ENCODE data around the gene PRSS48. TPM values are rescaled to one million over a fixed set of nuclear protein-coding genes. Genes with fewer than 3 reads are reported as not detected.

The PRSS48 gene
- polyA plus RNA-seq, 2 of the 4 experiments (the other 2 are of a cell fraction) = not detected

DNA sequence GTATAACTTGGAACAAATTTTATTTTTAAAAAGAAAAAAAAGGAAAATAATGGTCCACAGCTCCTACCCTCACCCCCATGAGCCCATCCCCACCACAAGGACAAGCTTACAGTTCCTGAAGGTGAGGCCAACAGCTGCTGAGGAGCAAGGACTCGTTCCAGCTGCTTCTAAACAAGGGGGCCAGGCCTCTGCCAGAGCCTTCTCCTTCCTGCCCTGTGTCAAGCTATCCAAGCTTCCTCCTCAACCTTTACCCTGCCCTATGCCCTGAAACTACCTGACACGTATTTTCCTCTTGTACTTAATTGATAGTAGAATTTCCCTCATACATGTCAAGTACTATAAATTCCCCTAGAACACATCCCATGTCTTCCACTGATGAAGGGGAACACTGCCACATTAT lies 39.7 kb downstream of the PRSS48 start:
- no peak overlapping the region for H3K27ac ChIP-seq
- H3K4me3 ChIP-seq = no peak overlapping the region
- DNase-seq (ENCODE audit: low read depth in 1 of 2, low spot score in 1 of 2) = no peak
- TF ChIP-seq, protein P1, sequence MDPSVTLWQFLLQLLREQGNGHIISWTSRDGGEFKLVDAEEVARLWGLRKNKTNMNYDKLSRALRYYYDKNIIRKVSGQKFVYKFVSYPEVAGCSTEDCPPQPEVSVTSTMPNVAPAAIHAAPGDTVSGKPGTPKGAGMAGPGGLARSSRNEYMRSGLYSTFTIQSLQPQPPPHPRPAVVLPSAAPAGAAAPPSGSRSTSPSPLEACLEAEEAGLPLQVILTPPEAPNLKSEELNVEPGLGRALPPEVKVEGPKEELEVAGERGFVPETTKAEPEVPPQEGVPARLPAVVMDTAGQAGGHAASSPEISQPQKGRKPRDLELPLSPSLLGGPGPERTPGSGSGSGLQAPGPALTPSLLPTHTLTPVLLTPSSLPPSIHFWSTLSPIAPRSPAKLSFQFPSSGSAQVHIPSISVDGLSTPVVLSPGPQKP (IDR thresholded peaks at IDR 0.05; ENCODE audit: low read depth, low read length) = no peak
- TF ChIP-seq CBX2 (IDR thresholded peaks at IDR 0.05; ENCODE audit: borderline replicate concordance, low read depth) (no peak), FOSL2 (IDR thresholded peaks at IDR 0.05) (no peak), FOSL2 (CRISPR knock-in tag; IDR thresholded peaks at IDR 0.05) (no peak), TFCP2L1 (CRISPR knock-in tag; IDR thresholded peaks at IDR 0.05) (no peak), NR3C1 (IDR thresholded peaks at IDR 0.05) (no peak), FOXS1 (CRISPR knock-in tag; IDR thresholded peaks at IDR 0.05) (no peak), HOXB13 (CRISPR knock-in tag; IDR thresholded peaks at IDR 0.05; ENCODE audit: low read depth) (no peak), JUN (IDR thresholded peaks at IDR 0.05) (no peak), CBX8 (IDR thresholded peaks at IDR 0.05) (no peak), RARB (CRISPR knock-in tag; IDR thresholded peaks at IDR 0.05) (no peak), HOXA7 (CRISPR knock-in tag; IDR thresholded peaks at IDR 0.05) (no peak), ZC3H11A (IDR thresholded peaks at IDR 0.05) (no peak), GATA3 (IDR thresholded peaks at IDR 0.05; ENCODE audit: borderline replicate concordance) (no peak), RCOR1 (IDR thresholded peaks at IDR 0.05; ENCODE audit: low read depth, low read length) (no peak), EHF (CRISPR knock-in tag; IDR thresholded peaks at IDR 0.05) (no peak), CHD2 (IDR thresholded peaks at IDR 0.05; ENCODE audit: low read length, partially characterized antibody) (no peak)
- TF ChIP-seq, protein P2, sequence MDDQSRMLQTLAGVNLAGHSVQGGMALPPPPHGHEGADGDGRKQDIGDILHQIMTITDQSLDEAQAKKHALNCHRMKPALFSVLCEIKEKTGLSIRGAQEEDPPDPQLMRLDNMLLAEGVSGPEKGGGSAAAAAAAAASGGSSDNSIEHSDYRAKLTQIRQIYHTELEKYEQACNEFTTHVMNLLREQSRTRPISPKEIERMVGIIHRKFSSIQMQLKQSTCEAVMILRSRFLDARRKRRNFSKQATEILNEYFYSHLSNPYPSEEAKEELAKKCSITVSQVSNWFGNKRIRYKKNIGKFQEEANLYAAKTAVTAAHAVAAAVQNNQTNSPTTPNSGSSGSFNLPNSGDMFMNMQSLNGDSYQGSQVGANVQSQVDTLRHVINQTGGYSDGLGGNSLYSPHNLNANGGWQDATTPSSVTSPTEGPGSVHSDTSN (IDR thresholded peaks at IDR 0.05) = no peak
- CTCF ChIA-PET = interaction anchor here (1.5 kb wide), 1 partner anchor 46 kb away, joined by 3 read pairs; no protein-coding TSS in a partner anchor
- H3K4me2 ChIP-seq = no peak overlapping the region
- POLR2A ChIA-PET = interaction anchor here (2.5 kb wide), 1 partner anchor 8 kb away, joined by 15 read pairs; the partner anchor contains the start of gene SH3D19
- FAIRE-seq = no peak
- no peaks in the 10 kb centered on the region for H3K9me3 ChIP-seq
- ATAC-seq = no peak
- WGBS (ENCODE audit: missing lambda C conversion rate) = 65% methylated on average over 2 of the region's 2 CpGs
- peaks cover 42% of the 10 kb centered on the region for H3K4me1 ChIP-seq

DNA sequence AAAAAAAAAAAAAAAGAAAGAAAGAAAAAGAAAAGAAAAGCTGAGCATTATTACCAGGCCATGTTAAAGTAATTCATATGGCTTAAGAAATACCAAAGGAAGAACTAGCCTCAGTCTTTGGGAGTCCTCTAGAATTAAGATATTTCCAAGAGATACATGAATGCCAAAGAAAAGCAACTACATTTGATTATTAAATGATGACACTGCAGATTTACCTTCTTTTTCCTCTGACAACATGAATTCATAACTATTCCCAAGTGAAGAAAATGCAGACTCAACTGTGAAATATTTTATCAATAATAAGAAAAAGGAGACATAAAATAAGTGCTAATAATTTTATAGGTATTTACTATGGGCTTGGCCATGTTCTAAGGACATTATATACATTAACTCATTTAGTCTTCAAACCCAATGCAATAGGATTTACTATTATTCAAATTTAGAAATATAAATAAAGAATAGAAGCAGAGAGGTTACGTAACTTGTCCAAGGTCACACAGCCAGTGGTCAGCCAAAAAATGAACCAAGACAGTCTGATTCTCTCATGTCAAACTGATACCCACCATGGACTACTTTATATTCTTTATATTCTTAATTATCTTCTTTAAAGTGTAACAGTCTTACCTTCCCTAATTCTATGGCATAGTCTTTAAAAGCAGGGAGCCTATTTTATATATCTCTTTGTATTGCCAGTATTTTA lies 41.5 kb downstream of the PRSS48 start:
- ChIA-PET CTCF (no interaction called here), POLR2A (no interaction called here)
- no peak for TF ChIP-seq SREBF2 (IDR thresholded peaks at IDR 0.05)
- peak; percentile 92 for TF ChIP-seq MAFK (IDR thresholded peaks at IDR 0.05; ENCODE audit: partially characterized antibody)
- TF ChIP-seq JUN (IDR thresholded peaks at IDR 0.05) = no peak
- no peak for TF ChIP-seq RARB (CRISPR knock-in tag; IDR thresholded peaks at IDR 0.05)
- ATAC-seq (no peak), FAIRE-seq (no peak), DNase-seq (ENCODE audit: low read depth in 1 of 2, low spot score in 1 of 2) (no peak)
- 97% methylated on average over 1 of the region's 1 CpG for WGBS (ENCODE audit: missing lambda C conversion rate)
- Histone ChIP-seq H3K4me3 (no peak overlapping the region), H3K27ac (no peak overlapping the region), H3K4me2 (no peak overlapping the region), H3K4me1 (peaks cover 55% of the 10 kb centered on the region), H3K9me3 (no peaks in the 10 kb centered on the region)

DNA sequence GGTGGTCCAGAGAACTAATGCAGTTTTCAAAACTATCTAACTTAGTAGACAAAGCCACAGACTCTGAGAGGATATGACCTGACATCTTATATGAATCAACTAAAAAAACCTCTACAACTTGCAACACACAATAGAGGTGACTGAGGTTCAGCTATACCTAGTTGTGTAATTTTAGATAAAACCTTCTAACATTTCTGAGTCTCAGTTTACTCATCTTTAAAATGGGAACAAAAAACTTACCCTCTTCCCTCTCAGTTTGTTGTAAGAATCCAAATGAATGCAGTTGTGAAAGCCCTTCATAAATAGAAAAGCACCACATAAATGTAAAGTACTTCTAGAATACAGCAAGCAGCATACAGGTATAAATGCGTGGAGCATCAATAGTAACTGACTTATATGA lies 42.5 kb downstream of the PRSS48 start:
- 90% methylated on average over 1 of the region's 1 CpG for WGBS (ENCODE audit: missing lambda C conversion rate)
- FAIRE-seq (no peak), ATAC-seq (no peak), DNase-seq (ENCODE audit: low read depth in 1 of 2, low spot score in 1 of 2) (no peak)
- POLR2A ChIA-PET = no interaction called here
- Histone ChIP-seq H3K4me1 (peaks cover 53% of the 10 kb centered on the region), H3K4me2 (no peak overlapping the region), H3K9me3 (no peaks in the 10 kb centered on the region), H3K27ac (no peak overlapping the region), H3K4me3 (no peak overlapping the region)
- CTCF ChIA-PET = interaction anchor here (0.6 to 0.9 kb wide), 2 partner anchors 42 to 215 kb away, joined by 3 read pairs; partner anchors contain the start of gene PRSS48
- TF ChIP-seq CHD4 (IDR thresholded peaks at IDR 0.05; ENCODE audit: borderline replicate concordance) = no peak
- no peak for TF ChIP-seq EHMT2 (IDR thresholded peaks at IDR 0.05; ENCODE audit: low read depth)
- TF ChIP-seq HOXA7 (CRISPR knock-in tag; IDR thresholded peaks at IDR 0.05) = no peak
- TF ChIP-seq, protein P3, sequence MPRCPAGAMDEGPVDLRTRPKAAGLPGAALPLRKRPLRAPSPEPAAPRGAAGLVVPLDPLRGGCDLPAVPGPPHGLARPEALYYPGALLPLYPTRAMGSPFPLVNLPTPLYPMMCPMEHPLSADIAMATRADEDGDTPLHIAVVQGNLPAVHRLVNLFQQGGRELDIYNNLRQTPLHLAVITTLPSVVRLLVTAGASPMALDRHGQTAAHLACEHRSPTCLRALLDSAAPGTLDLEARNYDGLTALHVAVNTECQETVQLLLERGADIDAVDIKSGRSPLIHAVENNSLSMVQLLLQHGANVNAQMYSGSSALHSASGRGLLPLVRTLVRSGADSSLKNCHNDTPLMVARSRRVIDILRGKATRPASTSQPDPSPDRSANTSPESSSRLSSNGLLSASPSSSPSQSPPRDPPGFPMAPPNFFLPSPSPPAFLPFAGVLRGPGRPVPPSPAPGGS (IDR thresholded peaks at IDR 0.05) = no peak
- TF ChIP-seq MAZ (IDR thresholded peaks at IDR 0.05; ENCODE audit: borderline replicate concordance, low read depth, low read length) = no peak
- TF ChIP-seq HOXB13 (CRISPR knock-in tag; IDR thresholded peaks at IDR 0.05; ENCODE audit: low read depth) = no peak
- no peak for TF ChIP-seq SMC3 (IDR thresholded peaks at IDR 0.05)
- no peak for TF ChIP-seq TFCP2L1 (CRISPR knock-in tag; IDR thresholded peaks at IDR 0.05)
- no peak for TF ChIP-seq JUNB (IDR thresholded peaks at IDR 0.05)
- TF ChIP-seq ZSCAN20 (CRISPR knock-in tag; IDR thresholded peaks at IDR 0.05) = no peak
- TF ChIP-seq RAD21 (conservative IDR thresholded peaks at IDR 0.05 in 1 of 2, IDR thresholded peaks at IDR 0.05 in 1 of 2) = no peak
- TF ChIP-seq POLR2A (IDR thresholded peaks at IDR 0.05; ENCODE audit: low read length) = no peak
- no peak for TF ChIP-seq GATA3 (IDR thresholded peaks at IDR 0.05; ENCODE audit: borderline replicate concordance)
- no peak for TF ChIP-seq FOSB (CRISPR knock-in tag; IDR thresholded peaks at IDR 0.05)
- no peak for TF ChIP-seq JUN (IDR thresholded peaks at IDR 0.05)
- no peak for TF ChIP-seq ZC3H11A (IDR thresholded peaks at IDR 0.05)
